Hematopoietic multipotent progenitor cell treated with erythropoietin and hydrocortisone succinate and interleukin-3 and kit ligand, for 8 days (in vitro differentiated cells): ENCODE results near the gene SWI5.

ENCODE experiments used
- DNase-seq: peaks from one replicate; pipeline ENCODE4 v3.0.0-alpha.2; 2015

SWI5 gene

GRCh38 chr9:128252317-128253139, 23.5 kb upstream of the SWI5 start:
- DNase-seq, result no peak

GRCh38 chr9:128253140-128253990, 22.7 kb upstream of the SWI5 start:
- no peak for DNase-seq

- DNase-seq, result no peak
Observed at GRCh38 chr9:128253991-128254346, 22.1 kb upstream of the SWI5 start.

GRCh38 chr9:128254362-128254761, 21.7 kb upstream of the SWI5 start:
- DNase-seq, result no peak

GRCh38 chr9:128254855-128255759, 21.0 kb upstream of the SWI5 start:
- peak; percentile 68 for DNase-seq

- no peak for DNase-seq
Observed at GRCh38 chr9:128257086-128257825, 18.8 kb upstream of the SWI5 start.

GRCh38 chr9:128257907-128258306, 18.2 kb upstream of the SWI5 start:
- DNase-seq, result no peak

GRCh38 chr9:128258326-128258725, 17.8 kb upstream of the SWI5 start:
- no peak for DNase-seq

- no peak for DNase-seq
Observed at GRCh38 chr9:128259156-128259555, 16.9 kb upstream of the SWI5 start.

- no peak for DNase-seq
Observed at GRCh38 chr9:128260340-128260739, 15.7 kb upstream of the SWI5 start.

- DNase-seq, result no peak
Observed at GRCh38 chr9:128262687-128263086, 13.4 kb upstream of the SWI5 start.

GRCh38 chr9:128265348-128265847, 10.7 kb upstream of the SWI5 start:
- DNase-seq, result no peak

- DNase-seq, result no peak
Observed at GRCh38 chr9:128266868-128267590, 9.0 kb upstream of the SWI5 start.

GRCh38 chr9:128271112-128271511, 5.0 kb upstream of the SWI5 start:
- DNase-seq, result no peak

- no peak for DNase-seq
Observed at GRCh38 chr9:128271512-128271911, 4.6 kb upstream of the SWI5 start.

- DNase-seq, result no peak
Observed at GRCh38 chr9:128274245-128274644, 1.8 kb upstream of the SWI5 start.

GRCh38 chr9:128275198-128276007, 673 bp upstream of the SWI5 start, which contains the start of gene GOLGA2:
Gene GOLGA2 (minus strand): TSS chr9:128276007. CDS start chr9:128275976, 31 bp downstream.
- DNase-seq, result no peak

GRCh38 chr9:128276574-128277270, 646 bp downstream of the SWI5 start:
- DNase-seq, result no peak
